IMR-90 (cell line): Measurements from ENCODE around the gene ATP2C2. TPM values are rescaled to one million over a fixed set of nuclear protein-coding genes. Genes with fewer than 3 reads are reported as not detected.

ENCODE experiments used
- ATAC-seq: fragments of 200-7000 bp; cut with Tn5 transposase; 2 replicates; pipeline ENCODE4 v1.9.1; 2020; ENCODE audit warnings: low read depth, mild to moderate bottlenecking, moderate library complexity
- BruUV-seq: library from RNA; stranded (reverse); fragments of 400-500 nt; replicated peaks from 2 replicates; lab custom pipeline; 2021; lab: Mats Ljungman, UMichigan
- CTCF ChIA-PET: fragments of 300-600 bp; formaldehyde crosslinking; extraction: SDS; loops from one replicate; lab custom pipeline; 2021; ENCODE audit warnings: antibody characterized with exemption; lab: Yijun Ruan, JAX
- POLR2A ChIA-PET: fragments of 300-600 bp; sonication (Branson Sonifier 250); formaldehyde crosslinking; loops from one replicate; lab custom pipeline; 2022; ENCODE audit warnings: antibody characterized with exemption; ENCODE audit not compliant: unreplicated experiment; lab: Charles Lee
- DNase-seq: peaks from one replicate; pipeline ENCODE4 v3.0.0; 2013
- H2AFZ ChIP-seq: replicated peaks from 2 replicates; pipeline ENCODE3; 2013; ENCODE audit warnings: low read length, mild to moderate bottlenecking; ENCODE audit not compliant: poor library complexity
- H2AK5ac ChIP-seq: 2 replicates; pipeline ENCODE4 v1.6.1; 2013; ENCODE audit warnings: low read depth, low read length, inconsistent platforms
- H2AK9ac ChIP-seq: replicated peaks from 2 replicates; pipeline ENCODE3; 2013; ENCODE audit warnings: mild to moderate bottlenecking, low read depth, low read length, moderate library complexity; ENCODE audit not compliant: poor library complexity
- H2BK120ac ChIP-seq: 2 replicates; pipeline ENCODE4 v1.6.1; 2013; ENCODE audit warnings: low read depth, low read length, inconsistent platforms
- H2BK15ac ChIP-seq: 3 replicates; pipeline ENCODE4 v1.6.1; 2013; ENCODE audit warnings: low read depth, low read length, inconsistent platforms
- H2BK20ac ChIP-seq: 2 replicates; pipeline ENCODE4 v1.6.1; 2013; ENCODE audit warnings: low read depth, mild to moderate bottlenecking, inconsistent platforms, low read length, moderate library complexity
- H2BK5ac ChIP-seq: 2 replicates; pipeline ENCODE4 v1.6.1; 2013; ENCODE audit warnings: mild to moderate bottlenecking, low read depth, low read length, inconsistent platforms; ENCODE audit not compliant: poor library complexity, severe bottlenecking
- H3K14ac ChIP-seq: replicated peaks from 2 replicates; pipeline ENCODE4 v1.6.1; 2013; ENCODE audit warnings: low read depth, low read length, inconsistent platforms
- H3K18ac ChIP-seq: 2 replicates; pipeline ENCODE4 v1.6.1; 2013; ENCODE audit warnings: low read depth, low read length, control low read depth
- H3K23ac ChIP-seq: 2 replicates; pipeline ENCODE4 v1.6.1; 2013; ENCODE audit warnings: low read depth, low read length, inconsistent platforms
- H3K27ac ChIP-seq: 2 replicates; pipeline ENCODE4 v1.5.1; 2013; ENCODE audit warnings: mild to moderate bottlenecking, control low read depth, low read length; ENCODE audit not compliant: insufficient read depth
- H3K27me3 ChIP-seq: 2 replicates; pipeline ENCODE4 v1.6.1; 2013; ENCODE audit warnings: low read length; ENCODE audit not compliant: control insufficient read depth, insufficient read depth
- H3K36me3 ChIP-seq: 2 replicates; pipeline ENCODE4 v1.6.1; 2013; ENCODE audit warnings: low read length, mixed read lengths; ENCODE audit not compliant: control insufficient read depth, insufficient read depth
- H3K4ac ChIP-seq: 2 replicates; pipeline ENCODE4 v1.6.1; 2013; ENCODE audit warnings: low read depth, low read length, inconsistent platforms
- H3K4me1 ChIP-seq: 2 replicates; pipeline ENCODE4 v1.6.1; 2013; ENCODE audit warnings: low read length, mixed read lengths; ENCODE audit not compliant: control insufficient read depth, insufficient read depth
- H3K4me2 ChIP-seq: 2 replicates; pipeline ENCODE4 v1.6.1; 2013; ENCODE audit warnings: low read depth, mild to moderate bottlenecking, control low read depth, low read length, moderate library complexity
- H3K4me3 ChIP-seq: 2 replicates; pipeline ENCODE4 v1.5.1; 2013; ENCODE audit warnings: low read depth, mild to moderate bottlenecking, control low read depth, low read length, moderate library complexity; ENCODE audit not compliant: insufficient read depth
- H3K56ac ChIP-seq: 2 replicates; pipeline ENCODE4 v1.6.1; 2013; ENCODE audit warnings: low read length, inconsistent platforms; ENCODE audit not compliant: insufficient read depth; ENCODE audit errors: extremely low read depth
- H3K79me1 ChIP-seq, 2 experiments: 2 replicates each; pipeline ENCODE4 v1.6.1; 2013; ENCODE audit warnings: low read length in 2 of 2, inconsistent platforms in 1 of 2, low read depth in 1 of 2
- H3K9ac ChIP-seq: 2 replicates; pipeline ENCODE4 v1.6.1; 2013; ENCODE audit warnings: low read depth, low read length, control low read depth
- H3K9me1 ChIP-seq: 2 replicates; pipeline ENCODE4 v1.6.1; 2013; ENCODE audit warnings: low read length, inconsistent platforms; ENCODE audit not compliant: insufficient read depth
- H3K9me3 ChIP-seq: 2 replicates; pipeline ENCODE4 v1.6.1; 2013; ENCODE audit warnings: low read length; ENCODE audit not compliant: control insufficient read depth, insufficient read depth
- H4K20me1 ChIP-seq: 2 replicates; pipeline ENCODE4 v1.6.1; 2013; ENCODE audit warnings: low read length, inconsistent platforms; ENCODE audit not compliant: insufficient read depth
- H4K5ac ChIP-seq: 2 replicates; pipeline ENCODE4 v1.6.1; 2013; ENCODE audit warnings: mild to moderate bottlenecking, low read depth, low read length, control low read depth
- H4K8ac ChIP-seq, 2 experiments: 2 replicates each; pipeline ENCODE4 v1.6.1; 2013; ENCODE audit warnings: low read depth in 2 of 2, low read length in 2 of 2, control low read depth in 1 of 2, inconsistent platforms in 1 of 2
- H4K91ac ChIP-seq: 2 replicates; pipeline ENCODE4 v1.6.1; 2013; ENCODE audit warnings: low read depth, low read length, inconsistent platforms; ENCODE audit not compliant: insufficient read depth
- CEBPB ChIP-seq: IDR thresholded peaks from 2 replicates; pipeline ENCODE4 v1.6.1; 2012; ENCODE audit warnings: low read depth, low read length, improper control_type of control experiment
- FOS ChIP-seq: fragments of 150-350 bp; IDR thresholded peaks from 2 replicates; pipeline ENCODE4 v1.6.1; 2016; ENCODE audit warnings: low read depth, low read length
- MAFK ChIP-seq: IDR thresholded peaks from 2 replicates; pipeline ENCODE4 v1.6.1; 2012; ENCODE audit warnings: low read depth, low read length, improper control_type of control experiment
- MXI1 ChIP-seq: IDR thresholded peaks from 2 replicates; pipeline ENCODE4 v1.6.1; 2012; ENCODE audit warnings: low read depth, mild to moderate bottlenecking, low read length, moderate library complexity, borderline replicate concordance
- NFE2L2 ChIP-seq: fragments of 150-350 bp; IDR thresholded peaks from 2 replicates; pipeline ENCODE4 v1.6.1; 2016; ENCODE audit warnings: low read depth, mild to moderate bottlenecking, low read length
- POLR2A ChIP-seq: IDR thresholded peaks from 2 replicates; pipeline ENCODE4 v1.6.1; 2012; ENCODE audit warnings: mild to moderate bottlenecking, low read depth, low read length
- RCOR1 ChIP-seq: IDR thresholded peaks from 2 replicates; pipeline ENCODE4 v1.6.1; 2012; ENCODE audit warnings: mild to moderate bottlenecking, low read length, improper control_type of control experiment; ENCODE audit not compliant: insufficient replicate concordance
- RFX5 ChIP-seq: IDR thresholded peaks from 2 replicates; pipeline ENCODE4 v1.8.0; 2012; ENCODE audit warnings: low read depth, mild to moderate bottlenecking, low read length, moderate library complexity
- WGBS, 2 experiments: methylation state at CpG; one replicate each; pipeline versions ENCODE4 v1.1.5 to v1.1.7; 2013; ENCODE audit warnings: missing lambda C conversion rate in 2 of 2; ENCODE audit not compliant: insufficient read length in 1 of 2; ENCODE audit errors: extremely low coverage in 2 of 2; 5-methylcytosine and 5-hydroxymethylcytosine counted together
- dilution Hi-C: fragments of 300-500 bp; cut with HindIII; formaldehyde crosslinking; loops from one replicate; pipeline ENCODE4 v1.14.3; 2018; ENCODE audit warnings: low sequenced_read_pairs; ENCODE audit not compliant: unreplicated experiment
- in situ Hi-C: fragments of 300-500 bp; cut with MboI; formaldehyde crosslinking; loops from 3 replicates; pipeline ENCODE4 v1.14.3; 2019; ENCODE audit warnings: low sequenced_read_pairs, inconsistent platforms, mixed read lengths
- intact Hi-C: fragments of 100-400 bp; cut with micrococcal nuclease; formaldehyde crosslinking; loops from 2 replicates; pipeline ENCODE4 v1.10.0; 2022
- polyA plus RNA-seq, 3 experiments: library from polyadenylated mRNA; depleted of rRNA; stranded (reverse); fragments of >200 nt; gene quantifications; 2 replicates each; pipeline ENCODE4 v1.2.3, GENCODE V29; 2012; ENCODE audit warnings: low replicate concordance in 1 of 3
- total RNA-seq: library from RNA; depleted of rRNA; stranded (reverse); fragments of >200 nt; gene quantifications from 2 replicates; pipeline ENCODE4 v1.2.3, GENCODE V29; 2012
- TF ChIP-seq, protein P1 (sequence below): fragments of 150-350 bp; IDR thresholded peaks from 2 replicates; pipeline ENCODE4 v1.6.1; 2016; ENCODE audit warnings: low read depth, mild to moderate bottlenecking, low read length, moderate library complexity, borderline replicate concordance
- TF ChIP-seq, protein P2 (sequence below): conservative IDR thresholded peaks from 2 replicates; pipeline ENCODE4 v1.5.1; 2012; ENCODE audit warnings: mild to moderate bottlenecking, low read depth, low read length, improper control_type of control experiment

The ATP2C2 gene
- total and polyA plus RNA-seq, 2 of the 4 experiments (the other 2 are of a cell fraction) = not detected

DNA sequence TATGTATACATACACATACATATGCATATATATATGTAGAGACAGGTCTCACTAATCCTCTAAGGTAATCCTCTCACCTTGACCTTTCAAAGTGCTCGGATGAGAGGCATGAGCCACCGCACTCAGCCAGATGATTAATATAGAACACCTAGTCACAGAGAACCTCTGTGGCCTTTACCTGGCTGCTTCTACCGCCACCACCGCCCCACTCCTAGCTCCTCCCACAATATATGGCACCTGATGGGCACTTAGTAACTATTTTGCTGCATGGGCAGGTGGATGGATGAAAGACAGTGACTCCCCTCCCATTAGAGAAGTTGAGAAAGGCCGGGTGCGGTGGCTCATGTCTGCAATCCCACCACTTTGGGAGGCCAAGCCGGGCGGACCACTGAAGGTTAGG lies 16.7 kb upstream of the ATP2C2 start:
- H3K9ac ChIP-seq = no peak overlapping the region
- no peaks in the 10 kb centered on the region for H4K20me1 ChIP-seq
- H2AK9ac ChIP-seq = no peak overlapping the region
- H3K23ac ChIP-seq = no peak overlapping the region
- ChIA-PET POLR2A (no interaction called here), CTCF (no interaction called here)
- no peak for ATAC-seq
- no peak overlapping the region for H2BK5ac ChIP-seq
- no peak overlapping the region for H3K4me2 ChIP-seq
- dilution Hi-C loops (no loop called here), in situ Hi-C loops (no loop called here), intact Hi-C loops (no loop called here)
- 67% methylated on average over 1 of the region's 8 CpGs; no CpG with 5 or more reads in 1 of the 2 experiments for WGBS, 2 experiments
- H3K14ac ChIP-seq = no peak overlapping the region
- no peak overlapping the region for H2AFZ ChIP-seq
- no TSS peak for BruUV-seq
- H2BK20ac ChIP-seq = no peak overlapping the region
- H4K8ac ChIP-seq = no peak overlapping the region
- H3K27ac ChIP-seq = no peak overlapping the region
- H3K18ac ChIP-seq = no peak overlapping the region
- no peak overlapping the region for H2AK5ac ChIP-seq
- DNase-seq = no peak
- no peak overlapping the region for H2BK15ac ChIP-seq
- no peak overlapping the region for H4K91ac ChIP-seq
- H3K4ac ChIP-seq = no peak overlapping the region
- no peaks in the 10 kb centered on the region for H3K79me1 ChIP-seq
- H3K9me1 ChIP-seq = no peaks in the 10 kb centered on the region
- H3K27me3 ChIP-seq = peaks cover 58% of the 10 kb centered on the region
- no peak overlapping the region for H4K5ac ChIP-seq
- TF ChIP-seq MAFK (no peak), MXI1 (no peak), CEBPB (no peak), RCOR1 (no peak), POLR2A (no peak), NFE2L2 (no peak), FOS (no peak), RFX5 (no peak)
- TF ChIP-seq, protein P1, sequence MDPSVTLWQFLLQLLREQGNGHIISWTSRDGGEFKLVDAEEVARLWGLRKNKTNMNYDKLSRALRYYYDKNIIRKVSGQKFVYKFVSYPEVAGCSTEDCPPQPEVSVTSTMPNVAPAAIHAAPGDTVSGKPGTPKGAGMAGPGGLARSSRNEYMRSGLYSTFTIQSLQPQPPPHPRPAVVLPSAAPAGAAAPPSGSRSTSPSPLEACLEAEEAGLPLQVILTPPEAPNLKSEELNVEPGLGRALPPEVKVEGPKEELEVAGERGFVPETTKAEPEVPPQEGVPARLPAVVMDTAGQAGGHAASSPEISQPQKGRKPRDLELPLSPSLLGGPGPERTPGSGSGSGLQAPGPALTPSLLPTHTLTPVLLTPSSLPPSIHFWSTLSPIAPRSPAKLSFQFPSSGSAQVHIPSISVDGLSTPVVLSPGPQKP = no peak
- TF ChIP-seq, protein P2, sequence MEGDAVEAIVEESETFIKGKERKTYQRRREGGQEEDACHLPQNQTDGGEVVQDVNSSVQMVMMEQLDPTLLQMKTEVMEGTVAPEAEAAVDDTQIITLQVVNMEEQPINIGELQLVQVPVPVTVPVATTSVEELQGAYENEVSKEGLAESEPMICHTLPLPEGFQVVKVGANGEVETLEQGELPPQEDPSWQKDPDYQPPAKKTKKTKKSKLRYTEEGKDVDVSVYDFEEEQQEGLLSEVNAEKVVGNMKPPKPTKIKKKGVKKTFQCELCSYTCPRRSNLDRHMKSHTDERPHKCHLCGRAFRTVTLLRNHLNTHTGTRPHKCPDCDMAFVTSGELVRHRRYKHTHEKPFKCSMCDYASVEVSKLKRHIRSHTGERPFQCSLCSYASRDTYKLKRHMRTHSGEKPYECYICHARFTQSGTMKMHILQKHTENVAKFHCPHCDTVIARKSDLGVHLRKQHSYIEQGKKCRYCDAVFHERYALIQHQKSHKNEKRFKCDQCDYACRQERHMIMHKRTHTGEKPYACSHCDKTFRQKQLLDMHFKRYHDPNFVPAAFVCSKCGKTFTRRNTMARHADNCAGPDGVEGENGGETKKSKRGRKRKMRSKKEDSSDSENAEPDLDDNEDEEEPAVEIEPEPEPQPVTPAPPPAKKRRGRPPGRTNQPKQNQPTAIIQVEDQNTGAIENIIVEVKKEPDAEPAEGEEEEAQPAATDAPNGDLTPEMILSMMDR = no peak
- H2BK120ac ChIP-seq = no peak overlapping the region
- H3K9me3 ChIP-seq = no peaks in the 10 kb centered on the region; the same call in 1 of the 2 replicates
- H3K36me3 ChIP-seq = no peaks in the 10 kb centered on the region
- no peak overlapping the region for H3K4me3 ChIP-seq
- no peaks in the 10 kb centered on the region for H3K4me1 ChIP-seq
- no peak overlapping the region for H3K56ac ChIP-seq
